Colon (tissue), 2 donors: Measurements from ENCODE around the gene DYNC1LI2.

ENCODE experiments used
- FAIRE-seq: peaks from 2 replicates; lab custom pipeline; 2012; peaks lifted over from hg19 to GRCh38; lab: Jason Lieb, UNC
- donor health status: control.
- donor health status: control.

DYNC1LI2 gene

GRCh38 chr16:66740010-66740409 is 11.4 kb downstream of the DYNC1LI2 start:
- FAIRE-seq, result no peak

DNA sequence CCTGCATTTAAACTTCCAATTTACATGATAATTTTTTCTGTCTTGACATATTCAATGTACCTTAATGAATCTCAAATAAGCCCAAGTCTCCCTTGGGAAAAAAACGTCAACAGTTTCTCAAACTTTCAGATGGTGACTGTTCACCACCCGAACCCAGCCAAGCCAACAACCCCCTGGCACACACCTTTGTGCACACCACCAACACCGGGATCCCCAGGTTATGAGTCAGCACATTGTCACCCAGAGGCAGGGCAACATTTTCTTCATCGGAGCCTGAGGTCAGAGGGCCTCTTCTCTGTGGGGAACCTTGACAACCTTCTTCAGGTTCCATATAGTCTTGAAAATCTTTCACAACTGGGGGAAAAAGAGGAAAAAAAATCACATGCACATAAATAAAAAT is 15.5 kb downstream of the DYNC1LI2 start:
- FAIRE-seq, result no peak

DNA sequence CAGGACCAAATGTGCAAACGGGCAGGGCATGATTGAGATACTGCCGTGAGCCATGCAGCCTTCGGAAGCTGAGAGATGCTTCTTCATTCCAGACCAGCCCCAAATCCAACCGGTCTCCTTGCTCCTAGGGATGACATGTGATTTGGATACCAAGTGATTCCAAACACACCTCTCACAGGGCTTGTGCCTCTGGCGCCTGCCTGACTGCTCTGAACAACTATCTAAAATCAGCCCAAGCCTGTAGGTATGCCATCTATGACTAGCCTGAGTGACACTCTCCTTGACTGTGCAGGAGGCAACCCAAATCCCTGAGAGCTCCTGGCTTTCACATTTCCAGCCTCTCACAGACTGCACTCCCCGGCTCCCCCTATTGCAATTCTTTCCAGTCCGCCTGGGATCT is 20.3 kb downstream of the DYNC1LI2 start:
- FAIRE-seq, result no peak

- FAIRE-seq, result no peak
These were observed 22.6 kb downstream of the DYNC1LI2 start for GRCh38 chr16:66728804-66729203.

- no peak for FAIRE-seq
These were observed 23.2 kb downstream of the DYNC1LI2 start for GRCh38 chr16:66728117-66728787.

DNA sequence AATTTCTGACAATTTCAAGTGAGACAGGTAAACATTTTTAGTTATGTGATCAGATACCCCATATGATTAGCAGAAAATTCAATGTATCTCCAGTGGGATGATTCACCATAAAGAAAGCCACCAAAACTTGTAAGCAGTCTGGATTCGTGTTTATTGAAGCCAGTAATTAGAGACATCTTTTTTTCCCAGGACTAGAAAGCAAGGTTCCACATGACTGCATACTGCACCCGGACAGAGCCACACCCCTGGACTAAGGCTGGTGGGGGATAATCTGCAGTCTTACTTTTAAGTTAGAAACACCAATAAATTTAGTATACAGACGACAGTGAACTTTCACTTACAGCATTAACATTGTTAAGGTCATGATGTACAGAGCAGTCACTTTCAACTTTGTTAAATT is 30.6 kb downstream of the DYNC1LI2 start:
- FAIRE-seq, result no peak

DNA sequence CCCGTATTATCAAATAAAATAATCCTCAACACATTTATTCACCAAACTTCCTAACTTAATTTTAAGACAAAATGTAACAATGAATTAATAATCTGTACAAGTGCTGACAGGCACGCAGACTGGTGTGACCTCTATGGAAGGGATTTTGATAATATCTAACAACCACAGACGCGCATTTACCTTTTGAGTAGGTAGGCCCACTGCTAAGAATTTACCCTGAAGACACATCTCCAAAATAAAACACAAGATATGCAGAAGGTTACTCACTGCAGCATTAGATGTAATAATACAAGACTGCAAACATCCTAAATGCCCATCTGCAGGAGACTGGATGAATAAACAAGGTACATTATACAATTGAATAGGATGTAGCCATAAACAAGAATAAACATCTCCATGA is 32.2 kb downstream of the DYNC1LI2 start:
- FAIRE-seq, result no peak

GRCh38 chr16:66717776-66718175 is 33.6 kb downstream of the DYNC1LI2 start:
- no peak for FAIRE-seq

- FAIRE-seq, result no peak
These were observed 34.2 kb downstream of the DYNC1LI2 start for GRCh38 chr16:66717112-66717675.

DNA sequence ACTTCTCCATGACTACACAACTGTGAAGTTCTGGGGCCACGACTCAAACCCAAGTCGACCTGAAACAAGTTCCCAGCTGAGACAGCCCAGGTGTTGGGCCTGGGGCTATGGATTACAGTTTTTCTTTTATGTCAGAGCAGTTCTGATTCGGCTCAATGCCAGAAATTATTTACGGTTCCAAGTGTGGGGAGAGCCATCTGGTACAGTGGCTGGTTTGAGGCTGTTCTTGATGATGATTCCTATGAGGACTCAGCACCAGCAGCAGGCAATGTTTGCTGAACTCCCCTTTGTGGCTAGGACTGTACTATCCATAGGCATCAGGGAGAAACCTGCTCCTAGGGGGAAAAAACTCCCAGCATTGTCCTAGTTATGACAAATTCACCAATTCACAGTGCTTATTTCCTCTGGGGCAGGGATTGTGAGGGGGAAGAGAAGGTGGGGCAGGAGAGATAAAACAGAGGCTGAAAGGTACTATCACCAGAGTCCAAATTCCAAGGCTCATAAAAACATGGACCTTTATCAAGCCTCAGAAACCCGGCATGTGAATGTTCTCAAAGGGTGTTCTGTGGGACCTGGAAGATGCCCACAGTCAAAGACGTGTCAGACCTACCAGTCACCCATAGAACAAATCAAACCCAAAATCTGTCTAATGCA is 36.6 kb downstream of the DYNC1LI2 start:
- no peak for FAIRE-seq

- no peak for FAIRE-seq
These were observed 37.3 kb downstream of the DYNC1LI2 start for GRCh38 chr16:66714062-66714461.

DNA sequence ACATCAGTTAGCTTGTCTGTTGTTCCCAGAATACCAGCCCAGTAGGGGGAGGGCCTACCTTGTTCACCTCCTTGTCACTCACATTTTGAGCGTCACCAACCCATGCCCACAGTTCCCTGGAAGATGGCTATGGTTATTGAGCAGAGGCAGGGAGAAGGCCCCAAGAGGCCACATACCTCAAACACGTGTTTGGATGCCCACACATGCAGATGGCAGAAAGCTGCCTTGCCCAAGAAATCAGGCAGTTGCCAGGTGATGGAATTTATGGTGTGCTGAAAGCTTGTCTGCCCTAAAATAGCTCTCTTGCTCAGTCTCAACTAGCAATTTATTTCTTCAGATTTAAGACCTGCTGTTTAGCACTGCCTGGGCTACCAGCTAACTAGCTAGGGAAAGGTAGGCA is 38.3 kb downstream of the DYNC1LI2 start:
- FAIRE-seq, result no peak

DNA sequence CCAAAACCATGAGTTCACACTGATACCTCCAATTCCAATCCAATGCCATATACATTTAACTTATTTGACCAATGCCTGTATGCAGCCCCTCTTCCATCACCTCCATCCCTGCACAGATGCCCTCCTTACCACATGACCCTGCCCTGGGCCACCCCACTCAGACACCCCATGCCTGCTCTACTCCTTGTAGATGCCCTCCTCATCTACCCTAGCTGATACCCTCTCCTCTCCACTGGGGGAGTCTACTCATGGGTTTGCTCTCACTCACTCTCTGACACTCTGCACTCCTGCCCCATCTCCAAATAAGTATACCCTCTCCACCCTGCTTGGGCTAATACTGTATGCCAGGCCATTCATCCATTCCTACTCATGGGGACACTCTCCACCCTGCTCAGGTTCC is 38.9 kb downstream of the DYNC1LI2 start:
- FAIRE-seq, result no peak

DNA sequence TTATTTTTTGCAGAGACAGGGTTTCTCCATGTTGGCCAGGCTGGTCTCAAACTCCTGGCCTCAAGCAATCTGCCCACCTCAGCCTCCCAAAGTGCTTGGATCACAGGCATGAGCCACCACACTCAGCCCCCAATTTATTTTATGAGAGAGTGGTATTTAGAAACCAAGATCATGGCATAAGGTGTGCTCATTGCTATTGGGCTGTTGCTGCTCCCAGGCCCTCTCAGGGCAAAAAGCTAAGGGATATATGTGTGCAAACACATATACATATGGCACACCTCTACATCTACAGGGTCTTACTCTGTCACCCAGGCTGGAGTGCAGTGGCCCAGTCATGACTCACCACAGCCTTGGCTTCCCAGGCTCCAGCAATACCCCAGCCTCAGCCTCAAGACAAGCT is 39.8 kb downstream of the DYNC1LI2 start:
- FAIRE-seq, result no peak

DNA sequence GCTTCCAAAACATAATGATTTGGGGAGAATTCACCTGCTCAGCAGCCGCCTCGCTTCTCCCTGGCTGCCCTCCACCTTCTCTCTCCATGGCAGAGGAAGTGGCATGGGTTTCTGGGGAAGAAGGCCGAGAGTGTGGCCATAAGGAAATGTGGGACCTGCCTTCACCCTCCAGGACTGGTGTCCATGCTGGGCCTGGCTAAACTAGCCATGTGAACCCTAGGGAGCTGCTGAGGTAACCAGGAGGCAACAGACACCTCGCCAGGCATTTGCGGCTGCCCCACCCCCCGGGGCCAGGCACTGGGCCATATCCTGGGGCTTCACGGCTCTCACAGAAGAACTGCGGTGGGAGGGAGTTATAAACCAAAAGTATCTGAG is 44.9 kb downstream of the DYNC1LI2 start:
- no peak for FAIRE-seq

GRCh38 chr16:66705790-66706505 is 45.5 kb downstream of the DYNC1LI2 start:
- FAIRE-seq, result no peak

DNA sequence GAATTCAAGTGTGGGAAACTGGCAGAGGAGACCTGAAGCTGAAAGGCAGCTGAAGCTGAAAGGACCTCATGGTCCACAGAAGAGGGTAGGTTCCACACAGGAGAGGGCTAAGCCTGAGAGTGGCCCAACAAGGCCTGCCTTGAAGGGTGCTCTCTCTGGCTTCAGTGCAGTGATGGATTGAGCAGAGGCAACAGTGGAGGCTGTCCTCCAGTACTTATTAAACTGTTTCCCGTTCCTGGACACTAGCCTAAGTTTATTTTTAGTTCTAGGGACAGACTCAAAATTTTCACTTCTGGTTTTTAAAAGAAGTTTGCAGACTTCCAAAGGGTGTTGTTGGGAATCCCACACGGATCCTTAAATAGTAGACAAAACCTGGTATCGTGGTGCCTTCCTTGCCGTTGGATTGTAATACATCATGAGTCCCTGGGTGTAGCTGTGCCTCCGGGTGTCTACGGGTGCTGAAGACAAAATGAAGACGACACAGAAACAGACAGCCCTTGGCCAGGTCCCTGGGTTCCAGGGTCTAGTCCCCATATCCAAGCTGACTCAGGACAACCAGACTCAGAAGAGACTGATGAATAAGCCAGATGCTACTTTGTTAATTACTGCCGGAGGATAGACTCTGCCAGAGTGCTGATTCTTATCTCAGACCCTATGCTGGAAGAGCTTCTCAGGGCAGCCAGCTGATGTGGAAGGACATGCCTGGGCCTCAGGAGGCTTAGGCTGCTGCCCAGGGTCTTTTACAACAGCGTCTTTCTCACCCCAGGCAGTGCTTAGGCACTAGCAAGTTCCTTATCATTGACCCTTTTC is 47.8 kb downstream of the DYNC1LI2 start:
- no peak for FAIRE-seq

DNA sequence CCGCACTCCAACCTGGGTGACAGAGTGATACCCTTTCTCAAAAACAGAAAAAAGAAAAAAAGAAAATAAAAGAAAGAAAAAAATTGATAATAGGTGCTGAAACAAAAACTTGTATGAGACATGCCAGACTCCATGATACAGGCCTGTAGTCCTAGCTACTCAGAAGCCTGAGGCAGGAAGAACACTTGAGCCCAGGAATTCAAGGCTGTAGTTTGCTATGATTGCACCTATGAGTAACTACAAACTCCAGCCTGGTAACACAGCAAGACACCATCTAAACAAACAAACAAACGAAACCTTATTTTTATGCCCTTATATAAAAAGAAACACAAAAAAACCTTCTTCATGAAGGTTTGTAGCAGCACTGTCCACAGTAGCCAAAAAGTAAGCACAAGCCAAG is 49.9 kb downstream of the DYNC1LI2 start:
- FAIRE-seq, result no peak

- FAIRE-seq, result no peak
These were observed 50.4 kb downstream of the DYNC1LI2 start for GRCh38 chr16:66701026-66701425.

GRCh38 chr16:66699898-66700297 is 51.5 kb downstream of the DYNC1LI2 start:
- FAIRE-seq, result no peak

GRCh38 chr16:66698046-66698445 is 53.4 kb downstream of the DYNC1LI2 start:
- FAIRE-seq, result no peak
